ENCODE data around the gene ATP6V1G1. TPM values are rescaled to one million over a fixed set of nuclear protein-coding genes. Genes with fewer than 3 reads are reported as not detected.

ATP6V1G1 gene
- total RNA-seq, 4 donors from 2014 or later, result 151 to 210 (median 185) TPM

DNA sequence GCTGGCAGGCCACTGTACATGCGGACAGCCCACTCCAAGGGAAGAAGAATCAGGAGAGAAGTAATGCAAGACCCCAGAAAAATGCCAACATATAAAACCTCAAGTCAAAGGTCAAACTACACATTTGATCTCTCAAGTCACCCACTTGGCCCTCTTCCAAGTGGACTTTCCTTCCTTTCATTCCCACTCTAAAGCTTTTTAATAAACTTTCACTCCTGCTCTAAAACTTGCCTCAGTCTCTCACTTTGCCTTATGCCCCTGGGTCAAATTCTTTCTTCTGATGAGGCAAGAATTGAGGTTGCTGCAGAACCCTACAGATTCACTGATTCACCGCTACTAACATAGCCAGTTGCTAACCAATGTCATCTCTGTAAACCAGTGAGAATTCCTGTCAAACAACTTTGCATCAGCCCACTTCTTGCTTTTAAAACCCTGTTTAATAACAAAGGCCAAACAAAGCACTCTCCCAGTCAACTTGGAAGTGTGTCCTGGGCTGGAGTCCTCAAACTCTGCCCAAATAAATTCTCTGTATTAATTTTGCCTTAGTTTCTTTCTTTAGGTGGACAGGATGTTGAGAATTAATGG, 6.9 kb upstream of the ATP6V1G1 start:
- no peaks in the 10 kb centered on the region for H3K27me3 ChIP-seq
- TF ChIP-seq POLR2A (IDR thresholded peaks at IDR 0.05), result no peak
- TF ChIP-seq, protein P1, sequence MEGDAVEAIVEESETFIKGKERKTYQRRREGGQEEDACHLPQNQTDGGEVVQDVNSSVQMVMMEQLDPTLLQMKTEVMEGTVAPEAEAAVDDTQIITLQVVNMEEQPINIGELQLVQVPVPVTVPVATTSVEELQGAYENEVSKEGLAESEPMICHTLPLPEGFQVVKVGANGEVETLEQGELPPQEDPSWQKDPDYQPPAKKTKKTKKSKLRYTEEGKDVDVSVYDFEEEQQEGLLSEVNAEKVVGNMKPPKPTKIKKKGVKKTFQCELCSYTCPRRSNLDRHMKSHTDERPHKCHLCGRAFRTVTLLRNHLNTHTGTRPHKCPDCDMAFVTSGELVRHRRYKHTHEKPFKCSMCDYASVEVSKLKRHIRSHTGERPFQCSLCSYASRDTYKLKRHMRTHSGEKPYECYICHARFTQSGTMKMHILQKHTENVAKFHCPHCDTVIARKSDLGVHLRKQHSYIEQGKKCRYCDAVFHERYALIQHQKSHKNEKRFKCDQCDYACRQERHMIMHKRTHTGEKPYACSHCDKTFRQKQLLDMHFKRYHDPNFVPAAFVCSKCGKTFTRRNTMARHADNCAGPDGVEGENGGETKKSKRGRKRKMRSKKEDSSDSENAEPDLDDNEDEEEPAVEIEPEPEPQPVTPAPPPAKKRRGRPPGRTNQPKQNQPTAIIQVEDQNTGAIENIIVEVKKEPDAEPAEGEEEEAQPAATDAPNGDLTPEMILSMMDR (IDR thresholded peaks at IDR 0.05), result no peak
- H3K27ac ChIP-seq, result no peak overlapping the region
- no peaks in the 10 kb centered on the region for H3K9me3 ChIP-seq
- H3K4me1 ChIP-seq, result peaks cover 0 to 7% (median 0%) of the 10 kb centered on the region in 3 donors
- WGBS, 2 donors, result 73 to 83% methylated on average over 2 of the region's 2 CpGs
- H3K36me3 ChIP-seq, result no peaks in the 10 kb centered on the region
- no peak overlapping the region for H3K4me3 ChIP-seq
- no peak for DNase-seq
- intact Hi-C loops (cut with DNase I), result loop anchor here (10.0 kb wide), 1 partner anchor 76 kb away; the partner anchor contains the start of gene WHRN

DNA sequence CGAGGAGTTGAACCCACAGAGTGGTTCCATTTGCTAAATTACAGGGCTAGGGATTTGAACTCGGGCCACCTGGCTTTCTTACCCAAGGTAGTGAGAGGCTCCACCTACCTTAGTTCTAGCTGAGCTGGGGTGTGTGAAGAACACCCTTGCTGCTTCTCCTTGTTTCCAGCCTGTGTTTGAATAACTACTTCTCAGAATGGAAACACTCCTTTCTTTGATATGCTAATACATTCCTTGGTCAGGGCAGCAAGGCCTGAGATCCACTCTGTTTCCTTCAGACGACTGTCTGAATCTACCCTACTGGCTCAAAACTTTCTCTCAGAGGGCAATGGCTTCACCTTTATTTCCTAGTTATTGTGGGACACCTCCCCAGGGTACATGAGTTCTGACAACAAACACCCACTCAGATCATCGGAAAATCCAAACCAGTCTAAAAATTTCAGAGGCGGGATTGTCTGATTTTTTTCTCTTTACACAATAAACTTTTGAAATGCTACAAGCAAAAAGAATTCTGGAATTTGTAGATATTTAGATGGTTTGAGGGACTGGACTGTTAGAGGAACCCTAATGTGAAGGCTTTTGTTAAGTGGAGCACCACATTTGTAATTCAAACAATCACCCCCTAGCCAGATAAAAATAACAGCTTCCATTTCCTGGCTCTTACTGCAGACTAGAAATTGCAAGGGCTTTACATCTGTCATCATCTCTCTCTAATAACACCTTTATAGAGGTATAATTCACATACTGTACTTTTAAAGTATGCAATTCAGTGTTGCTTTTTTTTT, 4.0 kb upstream of the ATP6V1G1 start:
- Histone ChIP-seq H3K9me3 (no peaks in the 10 kb centered on the region), H3K4me3 (no peak overlapping the region), H3K4me1 (peaks cover 0 to 16% (median under 1%) of the 10 kb centered on the region in 3 donors), H3K27me3 (no peaks in the 10 kb centered on the region), H3K36me3 (no peaks in the 10 kb centered on the region), H3K27ac (no peak overlapping the region)
- 55 to 60% methylated on average over 5 of the region's 5 CpGs for WGBS, 2 donors
- intact Hi-C loops (cut with DNase I), result loop anchor here (10.0 kb wide), 1 partner anchor 79 kb away; the partner anchor contains the start of gene WHRN
- TF ChIP-seq POLR2A (IDR thresholded peaks at IDR 0.05), result no peak
- TF ChIP-seq, protein P1 (IDR thresholded peaks at IDR 0.05), result no peak
- DNase-seq, result no peak

DNA sequence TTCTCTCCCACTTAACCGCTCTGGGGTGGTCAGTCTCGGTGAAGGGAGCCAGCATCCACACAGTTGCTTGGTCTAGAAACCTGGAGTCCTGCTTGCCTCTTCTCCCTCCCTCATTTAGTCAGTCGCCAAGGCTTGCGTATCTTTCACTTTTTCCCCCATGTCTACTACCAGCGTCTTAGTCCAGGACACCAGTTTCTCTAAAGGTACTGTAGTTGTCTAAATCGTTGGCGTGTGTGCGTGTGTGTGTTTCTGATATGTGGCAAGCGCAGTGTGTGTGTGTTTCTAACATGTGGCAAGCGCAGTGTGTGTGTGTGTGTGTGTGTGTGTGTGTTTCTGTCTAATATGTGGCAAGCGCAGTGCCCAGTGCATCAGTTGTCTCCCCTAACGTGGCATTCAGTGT, 641 bp downstream of the ATP6V1G1 start:
- DNase-seq, result no peak
- peak overlapping the region; percentile 81 to 90 (median 88) for H3K4me3 ChIP-seq
- peaks cover 0 to 8% (median 3%) of the 10 kb centered on the region in 3 donors for H3K36me3 ChIP-seq
- TF ChIP-seq, protein P1 (IDR thresholded peaks at IDR 0.05), result no peak
- peaks cover 40 to 56% (median 42%) of the 10 kb centered on the region in 3 donors for H3K4me1 ChIP-seq
- no peaks in the 10 kb centered on the region for H3K9me3 ChIP-seq
- H3K27me3 ChIP-seq, result no peaks in the 10 kb centered on the region
- intact Hi-C loops (cut with DNase I), result loop anchor here (10.0 kb wide), 1 partner anchor 83 kb away; the partner anchor contains the start of gene WHRN
- WGBS, 2 donors, result 0% methylated on average over 7 to 12 of the region's 12 CpGs
- peak overlapping the region; percentile 90 to 97 (median 96) for H3K27ac ChIP-seq

DNA sequence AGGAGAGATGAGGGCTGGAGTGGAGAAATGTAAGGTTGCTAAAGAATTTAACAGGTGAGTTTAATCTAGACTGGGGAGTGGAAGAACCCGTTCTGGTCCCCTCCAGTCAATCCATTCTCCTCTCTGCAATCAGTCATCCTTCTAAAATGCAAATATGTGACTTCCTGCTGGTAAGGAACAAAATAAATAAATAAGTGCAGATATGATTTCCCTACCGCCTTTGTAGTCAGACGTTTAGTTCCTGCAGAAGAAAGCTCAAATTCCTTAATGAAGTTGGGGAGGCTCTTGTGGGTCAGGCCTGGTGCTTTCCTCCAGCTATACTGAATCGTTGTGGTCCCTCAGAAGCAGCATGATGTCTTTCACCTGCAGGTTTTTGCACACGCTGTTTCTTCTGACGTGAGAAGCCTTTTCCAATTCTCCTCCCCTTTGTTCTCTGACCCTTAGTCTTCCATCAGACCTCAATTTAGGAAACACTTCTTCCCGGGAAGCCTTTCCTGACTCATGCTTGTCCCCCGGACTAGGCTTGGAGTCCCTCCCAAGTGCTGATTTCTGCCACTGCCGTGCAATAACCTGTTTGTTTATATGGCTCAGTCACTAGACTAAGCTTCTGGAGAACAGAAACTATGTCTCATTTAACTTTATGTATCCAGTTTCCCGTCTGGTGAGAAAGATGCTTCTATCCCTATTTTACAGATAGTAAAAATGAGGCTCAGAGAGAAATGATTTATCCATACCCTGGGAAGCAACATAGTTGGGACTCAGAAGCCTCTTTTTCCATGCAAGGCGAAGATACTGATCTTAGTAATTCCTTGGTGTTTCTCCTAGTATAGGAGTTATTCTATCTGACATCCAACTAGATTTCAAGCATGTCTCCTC, 1.3 kb downstream of the ATP6V1G1 start:
- peak overlapping the region; percentile 81 to 90 (median 88) for H3K4me3 ChIP-seq
- TF ChIP-seq, protein P1 (IDR thresholded peaks at IDR 0.05), result no peak
- no peak for TF ChIP-seq POLR2A (IDR thresholded peaks at IDR 0.05)
- intact Hi-C loops (cut with DNase I), result loop anchor here (10.0 kb wide), 1 partner anchor 84 kb away; the partner anchor contains the start of gene WHRN
- H3K27ac ChIP-seq, result peak overlapping the region; percentile 90 to 97 (median 96)
- no peaks in the 10 kb centered on the region for H3K27me3 ChIP-seq
- peaks cover 40 to 58% (median 43%) of the 10 kb centered on the region in 3 donors for H3K4me1 ChIP-seq
- WGBS, 2 donors, result 11 to 12% methylated on average over 11 of the region's 11 CpGs
- H3K36me3 ChIP-seq, result peaks cover 6 to 15% (median 10%) of the 10 kb centered on the region in 3 donors
- H3K9me3 ChIP-seq, result no peaks in the 10 kb centered on the region
- no peak for DNase-seq
